Measurements from ENCODE around the gene RTP4.
"Not testable (repeated sequence)": the region's sequence is repeated elsewhere in the genome, so short reads cannot be mapped to it uniquely, and the experiment has no call there.

RTP4 gene

DNA sequence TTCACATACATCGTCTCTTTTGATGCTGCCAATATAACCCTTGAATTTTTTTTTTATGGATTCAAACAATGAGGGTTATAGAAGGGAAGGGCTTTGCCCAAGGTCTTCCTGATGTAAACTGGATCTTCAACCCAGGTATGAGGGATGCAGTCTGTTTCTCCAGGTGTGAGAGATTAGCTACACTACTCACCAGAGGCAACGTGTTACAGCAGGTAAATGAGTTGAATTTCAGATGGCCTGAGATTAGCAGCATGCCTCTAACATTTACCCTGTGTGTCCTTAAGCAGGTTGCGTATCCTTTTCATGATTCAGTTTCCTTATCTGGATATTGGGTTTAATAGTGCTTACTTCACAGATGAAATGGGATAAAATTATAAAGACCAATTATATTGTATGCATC lies 1.9 kb downstream of the RTP4 start:
- no peak for DNase-seq

DNA sequence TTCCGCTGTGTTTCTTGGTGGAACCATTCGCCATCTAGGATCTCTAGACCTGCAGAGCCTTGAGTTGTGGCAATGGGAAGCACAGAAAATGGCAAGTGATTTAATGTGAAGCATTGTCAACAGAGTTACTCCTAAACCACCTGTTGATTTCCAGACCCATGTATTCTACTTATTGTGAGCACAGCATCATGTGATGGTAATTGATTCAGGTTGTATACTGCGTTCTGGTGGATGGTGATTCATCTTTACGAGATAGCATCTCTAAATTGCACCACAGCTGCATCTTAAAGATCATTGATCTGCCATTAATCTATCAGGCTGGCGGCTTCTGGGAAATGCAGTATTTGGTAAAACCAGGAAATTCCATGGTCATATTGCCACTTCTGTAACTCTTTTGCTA lies 7.4 kb downstream of the RTP4 start:
- DNase-seq: no peak

DNA sequence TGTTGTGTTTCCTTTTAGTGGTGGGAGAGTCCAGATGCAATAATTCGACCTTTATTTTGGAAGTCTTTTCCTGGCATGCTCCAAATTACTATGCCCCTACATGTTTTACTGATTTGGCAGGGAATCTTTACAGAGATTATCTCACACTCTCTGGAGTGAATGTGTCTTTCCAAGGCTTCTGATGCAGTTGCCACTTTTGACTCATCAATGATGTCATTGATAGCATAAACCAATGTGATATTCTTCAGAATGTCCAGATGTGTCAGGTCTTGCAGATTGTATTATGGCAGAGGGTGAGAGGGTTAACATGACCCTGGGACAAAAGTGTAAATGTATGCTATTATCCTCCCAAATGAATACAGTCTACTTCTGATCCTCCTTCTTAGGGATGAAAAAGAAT lies 9.7 kb downstream of the RTP4 start:
- no peak for DNase-seq

DNA sequence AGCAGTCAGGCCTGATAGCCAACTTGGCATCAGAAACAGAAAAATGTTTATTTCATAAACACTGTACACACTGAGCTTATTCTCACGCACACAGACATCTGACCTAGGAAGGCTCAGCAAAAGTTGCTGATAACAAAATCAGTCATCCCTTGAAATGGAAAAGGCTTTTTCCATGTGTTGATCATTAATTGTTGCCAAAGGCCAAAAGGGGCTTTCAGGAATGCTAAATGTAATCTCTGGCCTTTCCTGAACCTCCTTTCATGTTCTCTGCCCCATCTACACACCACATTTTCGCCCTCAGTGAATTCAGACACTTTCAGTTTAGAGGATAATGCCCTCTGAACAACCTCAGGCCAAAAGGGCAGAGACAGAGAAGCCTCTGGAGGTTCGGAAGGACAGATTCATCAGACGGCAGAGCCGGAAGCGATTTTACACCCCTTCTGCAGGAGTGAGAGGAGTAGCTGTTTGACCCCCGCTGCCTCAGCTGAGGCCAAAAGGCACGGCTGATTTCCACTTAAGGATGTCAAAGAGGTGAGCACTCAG lies 14.5 kb downstream of the RTP4 start:
- DNase-seq: no peak

DNA sequence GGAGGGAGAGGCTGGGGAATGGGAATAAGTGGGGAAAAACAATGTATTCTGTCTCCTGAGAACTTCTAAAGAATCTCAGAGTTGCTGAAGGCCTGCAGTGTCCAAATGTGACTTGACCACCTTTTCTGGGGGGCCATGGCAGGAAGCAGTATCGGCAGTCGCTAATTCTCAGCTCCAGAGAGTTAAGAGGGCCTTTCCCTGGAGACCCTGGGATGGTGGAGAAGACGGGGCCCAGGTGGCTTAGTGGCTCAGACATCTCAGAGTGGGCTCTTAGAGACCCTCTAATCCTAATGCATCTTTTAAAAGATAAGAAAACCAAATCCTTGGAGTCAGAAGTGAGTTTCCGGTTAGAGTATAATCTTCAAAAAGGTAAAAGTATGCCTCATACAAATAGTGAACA lies 15.1 kb downstream of the RTP4 start:
- no peak for DNase-seq

DNA sequence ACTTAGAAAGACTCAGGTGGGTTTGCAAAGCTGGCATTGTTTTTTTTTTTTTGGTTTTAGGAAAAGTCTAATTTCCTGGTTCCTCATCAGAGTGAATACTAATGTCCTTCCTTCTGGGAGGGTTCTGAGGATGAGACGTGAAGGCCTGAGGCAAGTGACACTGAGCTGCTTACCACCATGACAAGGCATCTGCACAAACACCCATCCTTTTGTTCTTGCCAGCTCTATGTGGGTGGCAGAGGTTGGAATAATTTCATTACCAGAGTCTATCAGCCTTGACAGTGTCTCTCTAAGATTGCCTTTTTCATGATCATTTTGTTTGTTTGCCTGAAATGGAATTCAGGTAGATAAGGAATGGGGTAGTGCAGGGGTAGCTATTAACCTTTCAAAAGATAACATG lies 17.1 kb downstream of the RTP4 start:
- no peak for DNase-seq

DNA sequence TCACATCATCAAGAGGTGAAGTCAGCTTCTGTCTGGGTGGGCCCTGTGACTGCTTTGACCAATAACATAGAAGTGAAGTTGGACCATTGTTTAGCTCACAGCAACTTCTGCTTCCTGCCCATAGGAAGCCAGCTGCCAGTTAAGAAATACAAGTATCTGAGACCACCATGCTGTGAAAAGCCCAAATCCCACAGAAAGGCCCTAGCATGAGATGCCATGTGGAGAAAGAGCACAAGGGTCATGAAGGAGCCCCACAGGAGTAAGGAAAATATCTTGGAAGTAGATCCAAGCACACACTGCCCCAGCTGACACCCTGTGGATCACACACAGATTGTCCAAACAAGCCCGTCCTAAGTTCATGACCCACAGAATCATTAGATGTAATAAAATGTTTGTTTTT lies 28.5 kb downstream of the RTP4 start:
- DNase-seq: no peak

DNA sequence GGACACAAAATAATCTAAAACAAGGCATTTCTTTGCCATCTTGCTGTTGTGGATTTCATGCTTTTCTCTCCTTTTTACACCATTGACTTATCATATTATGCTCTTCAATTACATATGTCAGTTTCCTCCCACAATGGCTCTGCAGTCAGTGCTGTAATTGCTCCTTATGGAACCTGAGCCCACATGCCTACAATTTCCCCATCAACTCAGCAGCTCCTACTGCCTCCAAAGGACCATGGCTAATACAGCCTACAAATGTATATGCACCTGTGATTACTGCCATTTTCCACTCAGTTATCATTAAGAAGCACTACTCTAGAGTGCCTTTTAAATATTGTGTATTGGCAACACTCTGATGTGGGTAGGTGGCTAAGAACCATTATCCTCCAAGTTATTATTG lies 30.8 kb downstream of the RTP4 start:
- DNase-seq: no peak

DNA sequence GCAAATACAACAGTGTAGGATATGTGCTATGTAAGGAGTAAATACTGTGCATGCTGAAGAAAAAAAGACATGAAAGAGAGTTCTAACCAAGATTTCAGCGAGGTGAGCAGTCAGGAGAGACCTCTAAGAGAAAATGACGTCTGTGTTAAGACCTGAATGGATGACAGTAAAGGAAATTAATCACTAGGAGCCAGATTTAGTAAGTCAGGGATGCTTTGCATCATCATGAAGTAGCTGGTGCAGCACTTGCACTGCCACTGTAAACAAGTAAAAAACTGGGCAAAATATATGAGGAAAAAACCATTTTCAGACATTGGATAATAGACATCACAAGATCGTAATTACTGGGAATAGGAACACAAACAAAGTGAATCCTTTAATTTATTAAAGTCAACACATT lies 32.6 kb downstream of the RTP4 start:
- DNase-seq: no peak

DNA sequence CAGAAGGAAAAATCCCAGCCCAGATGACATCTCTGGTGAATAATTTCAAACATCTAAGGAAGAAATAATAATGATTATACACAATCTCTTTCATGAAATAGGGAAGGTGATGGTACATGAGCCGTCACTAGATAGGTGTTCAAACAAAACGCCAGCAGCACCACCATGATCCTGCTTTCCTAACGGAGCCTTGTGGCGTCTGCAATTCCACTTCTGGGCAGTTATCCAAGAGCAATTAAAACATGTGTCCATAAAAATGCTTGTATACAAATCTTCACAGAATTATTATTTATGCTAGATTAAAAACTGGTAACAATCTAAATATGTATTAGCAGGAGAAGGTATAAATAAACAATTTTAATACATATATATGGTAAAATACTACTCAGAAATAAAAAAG lies 33.7 kb downstream of the RTP4 start:
- DNase-seq: no peak

DNA sequence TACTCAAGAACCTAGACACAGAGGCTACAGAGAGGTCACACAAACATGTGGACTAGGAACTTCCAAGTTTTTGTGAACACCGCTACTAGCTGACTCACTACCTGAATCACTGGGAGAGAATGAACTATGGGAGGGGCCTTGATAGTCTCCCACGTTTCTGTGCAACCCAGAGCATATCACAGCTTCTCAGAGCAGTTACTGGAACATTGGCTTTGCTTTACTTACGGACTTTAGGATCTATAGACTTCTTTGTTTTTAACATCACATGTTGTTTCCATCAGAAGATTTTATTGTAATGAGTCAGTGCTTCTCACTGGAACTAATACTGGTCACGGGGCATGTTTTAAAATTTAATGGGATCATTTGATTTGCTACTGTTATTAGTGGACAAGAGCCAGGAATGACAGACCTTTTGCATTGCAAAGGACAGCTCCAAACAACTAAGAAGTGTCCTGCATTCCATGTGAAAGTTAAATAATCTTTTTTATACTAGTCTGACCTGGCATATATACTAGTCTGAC lies 35.6 kb downstream of the RTP4 start:
- no peak for DNase-seq

DNA sequence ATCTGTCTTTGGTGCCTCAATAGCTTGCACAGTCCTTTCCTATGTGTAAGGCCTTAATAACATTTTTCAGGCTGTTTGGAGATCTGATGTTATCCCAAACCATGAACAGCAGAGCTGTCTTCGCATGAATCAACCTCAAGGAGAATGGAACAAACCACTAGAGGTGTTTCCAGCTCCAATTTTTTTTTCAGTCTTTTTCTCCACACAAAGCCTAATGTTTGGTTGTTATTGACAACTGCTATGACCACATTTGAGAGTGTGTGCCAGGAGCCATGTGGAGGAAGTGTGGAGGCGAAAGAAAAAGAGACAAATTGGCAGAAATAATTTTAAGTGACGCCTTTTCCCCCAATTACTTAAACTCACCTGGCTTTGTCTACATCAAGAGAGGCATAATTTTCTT lies 38.7 kb downstream of the RTP4 start:
- no peak for DNase-seq

DNA sequence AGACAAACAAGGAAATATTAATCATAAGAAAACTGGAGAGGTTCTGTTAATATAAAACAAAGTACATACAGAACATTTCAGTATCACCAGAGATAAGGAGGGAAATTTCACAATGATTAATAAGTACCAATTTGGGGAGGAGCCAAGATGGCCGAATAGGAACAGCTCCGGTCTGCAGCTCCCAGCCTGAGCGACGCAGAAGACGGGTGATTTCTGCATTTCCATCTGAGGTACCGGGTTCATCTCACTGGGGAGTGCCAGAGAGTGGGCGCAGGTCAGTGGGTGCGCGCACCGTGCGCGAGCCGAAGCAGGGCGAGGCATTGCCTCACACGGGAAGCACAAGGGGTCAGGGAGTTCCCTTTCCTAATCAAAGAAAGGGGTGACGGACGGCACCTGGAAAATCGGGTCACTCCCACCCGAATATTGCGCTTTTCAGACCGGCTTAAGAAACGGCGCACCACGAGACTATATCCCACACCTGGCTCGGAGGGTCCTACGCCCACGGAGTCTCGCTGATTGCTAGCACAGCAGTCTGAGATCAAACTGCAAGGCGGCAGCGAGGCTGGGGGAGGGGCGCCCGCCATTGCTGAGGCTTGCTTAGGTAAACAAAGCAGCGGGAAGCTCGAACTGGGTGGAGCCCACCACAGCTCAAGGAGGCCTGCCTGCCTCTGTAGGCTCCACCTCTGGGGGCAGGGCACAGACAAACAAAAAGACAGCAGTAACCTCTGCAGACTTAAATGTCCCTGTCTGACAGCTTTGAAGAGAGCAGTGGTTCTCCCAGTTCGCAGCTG lies 44.0 kb downstream of the RTP4 start:
- not testable (repeated sequence) for DNase-seq
